ENCODE results near the gene CHMP3.
"Not testable (repeated sequence)": the region's sequence is repeated elsewhere in the genome, so short reads cannot be mapped to it uniquely, and the experiment has no call there.

Gene CHMP3

GRCh38 chr2:86498468-86499260 lies 64.6 kb downstream of the CHMP3 start:
- H3K4me3 Mint-ChIP-seq = no peak overlapping the region
- peaks cover 14% of the 10 kb centered on the region for H3K9me3 Mint-ChIP-seq
- H3K27me3 Mint-ChIP-seq = no peaks in the 10 kb centered on the region
- no peak overlapping the region for H3K27ac Mint-ChIP-seq
- peaks cover 36% of the 10 kb centered on the region for H3K4me1 Mint-ChIP-seq
- peaks cover 86% of the 10 kb centered on the region for H3K36me3 Mint-ChIP-seq

GRCh38 chr2:86496391-86496790 lies 66.9 kb downstream of the CHMP3 start:
- H3K27me3 Mint-ChIP-seq, H3K4me3 Mint-ChIP-seq, H3K27ac Mint-ChIP-seq: not testable (repeated sequence)
- H3K4me1 Mint-ChIP-seq = peaks cover 40% of the 10 kb centered on the region
- peaks cover 14% of the 10 kb centered on the region for H3K9me3 Mint-ChIP-seq
- H3K36me3 Mint-ChIP-seq = peaks cover 77% of the 10 kb centered on the region

- Mint-ChIP-seq H3K27ac (no peak overlapping the region), H3K4me3 (no peak overlapping the region), H3K36me3 (peaks cover 53% of the 10 kb centered on the region), H3K9me3 (peaks cover 8% of the 10 kb centered on the region), H3K4me1 (peaks cover 34% of the 10 kb centered on the region), H3K27me3 (no peaks in the 10 kb centered on the region)
These were observed 71.2 kb downstream of the CHMP3 start for GRCh38 chr2:86492048-86492453.

DNA sequence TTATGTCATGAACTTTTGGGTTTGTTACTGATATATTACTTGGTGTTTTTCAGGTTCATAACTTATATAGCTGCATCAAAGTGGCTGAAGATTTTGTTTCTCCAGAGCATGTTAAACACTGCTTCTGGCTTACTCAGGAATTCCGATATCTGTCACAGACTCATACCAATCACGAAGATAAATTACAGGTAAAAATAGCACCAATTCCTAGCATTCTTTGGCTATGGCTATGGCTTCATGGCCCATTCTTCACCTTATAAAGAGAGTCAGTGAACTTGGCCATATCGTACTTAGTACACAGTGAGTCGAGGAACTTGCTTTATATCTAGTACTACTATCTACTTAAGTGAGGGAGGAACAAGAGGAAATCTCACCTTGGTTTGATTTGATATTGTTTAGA lies 72.2 kb downstream of the CHMP3 start:
- Mint-ChIP-seq H3K27me3 (no peaks in the 10 kb centered on the region), H3K27ac (peak overlapping the region; percentile 48), H3K36me3 (peaks cover 46% of the 10 kb centered on the region)

DNA sequence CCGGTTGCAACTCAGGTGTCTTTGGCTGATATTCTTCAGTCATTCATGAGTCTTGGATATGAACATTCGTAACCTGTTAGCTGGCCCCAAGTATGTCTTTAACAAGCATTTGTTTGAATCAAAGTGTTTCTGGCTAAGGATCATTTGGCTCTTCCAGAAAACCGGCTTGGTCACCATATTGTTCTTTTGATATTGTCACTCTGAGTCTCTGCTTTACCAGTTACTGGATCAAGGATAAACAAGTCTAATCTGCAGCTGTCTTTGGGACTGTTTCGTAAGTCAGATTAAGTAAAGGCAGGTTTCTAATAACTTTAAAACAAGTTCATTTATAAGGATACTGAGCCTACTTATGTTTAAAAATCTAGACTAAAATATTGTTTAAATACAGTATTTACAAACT lies 73.0 kb downstream of the CHMP3 start:
- no peaks in the 10 kb centered on the region for H3K27me3 Mint-ChIP-seq
- H3K36me3 Mint-ChIP-seq = peaks cover 45% of the 10 kb centered on the region
- H3K9me3 Mint-ChIP-seq = peaks cover under 1% of the 10 kb centered on the region
- no peak overlapping the region for H3K4me3 Mint-ChIP-seq
- H3K4me1 Mint-ChIP-seq = peaks cover 26% of the 10 kb centered on the region
- no peak overlapping the region for H3K27ac Mint-ChIP-seq

More for the DNA sequence above, 72.2 kb downstream of the CHMP3 start:
- peaks cover 25% of the 10 kb centered on the region for H3K4me1 Mint-ChIP-seq
- H3K9me3 Mint-ChIP-seq = peaks cover 8% of the 10 kb centered on the region
- H3K4me3 Mint-ChIP-seq = no peak overlapping the region

- H3K4me1 Mint-ChIP-seq = peaks cover 30% of the 10 kb centered on the region
- no peak overlapping the region for H3K4me3 Mint-ChIP-seq
- peaks cover 43% of the 10 kb centered on the region for H3K36me3 Mint-ChIP-seq
- no peak overlapping the region for H3K27ac Mint-ChIP-seq
- no peaks in the 10 kb centered on the region for H3K9me3 Mint-ChIP-seq
- H3K27me3 Mint-ChIP-seq = no peaks in the 10 kb centered on the region
These were observed 73.7 kb downstream of the CHMP3 start for GRCh38 chr2:86489542-86489941.

DNA sequence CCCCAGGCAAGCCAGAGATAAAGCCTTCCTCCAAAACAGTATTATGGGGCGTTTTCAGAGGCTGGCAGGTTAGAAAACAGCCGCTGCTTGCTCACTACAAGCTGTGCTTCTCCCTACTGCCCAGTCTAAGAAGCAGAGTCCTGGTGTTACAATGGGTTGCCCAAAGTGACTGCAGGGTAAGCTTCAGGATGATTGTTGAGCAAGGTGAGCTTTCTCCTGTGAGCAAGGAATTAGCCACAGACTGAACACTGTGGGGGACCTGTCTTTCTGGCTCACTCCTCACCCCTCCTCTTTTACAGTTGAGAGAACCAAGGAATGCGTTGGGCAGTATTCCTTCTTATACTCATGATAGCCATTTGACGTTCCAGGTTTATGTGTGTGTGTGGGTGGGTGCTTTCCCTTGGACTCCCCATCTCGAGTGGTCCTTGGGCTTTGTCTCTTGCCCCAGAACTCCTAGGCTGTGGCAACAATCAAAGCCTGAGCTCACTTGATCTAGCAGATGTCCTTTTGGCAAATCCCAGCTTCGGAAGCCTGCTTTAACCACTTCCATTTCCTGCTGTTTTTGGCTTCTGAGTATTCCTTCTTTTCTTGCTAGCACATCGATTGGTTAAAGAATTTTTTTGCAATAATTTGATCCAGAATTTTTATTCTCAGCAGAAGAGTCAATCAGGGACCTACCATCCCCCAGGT lies 74.5 kb downstream of the CHMP3 start:
- no peaks in the 10 kb centered on the region for H3K9me3 Mint-ChIP-seq
- H3K4me3 Mint-ChIP-seq = no peak overlapping the region
- H3K27me3 Mint-ChIP-seq = no peaks in the 10 kb centered on the region
- peaks cover 26% of the 10 kb centered on the region for H3K4me1 Mint-ChIP-seq
- H3K36me3 Mint-ChIP-seq = peaks cover 39% of the 10 kb centered on the region
- peak overlapping the region; percentile 69 for H3K27ac Mint-ChIP-seq

DNA sequence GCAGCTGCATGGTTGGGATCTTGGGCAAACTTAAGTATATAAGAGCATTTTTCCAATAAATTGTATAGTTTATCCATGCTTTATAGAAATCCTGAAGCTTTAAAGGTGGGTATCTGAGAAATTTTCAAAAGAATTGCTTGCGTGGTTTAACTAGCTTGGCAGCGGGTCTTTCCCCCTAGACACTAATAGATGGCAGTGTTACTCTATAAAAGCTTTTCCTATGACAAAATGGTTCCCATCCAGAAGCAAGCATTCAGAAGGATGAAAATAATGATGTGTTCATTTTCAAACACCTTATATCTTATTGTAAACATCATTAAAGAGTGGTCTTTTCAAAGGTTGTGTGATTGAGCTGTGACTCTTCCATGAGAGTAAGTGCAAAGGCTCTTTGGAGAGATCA lies 76.2 kb downstream of the CHMP3 start:
- H3K9me3 Mint-ChIP-seq = no peaks in the 10 kb centered on the region
- peaks cover 39% of the 10 kb centered on the region for H3K36me3 Mint-ChIP-seq
- no peaks in the 10 kb centered on the region for H3K27me3 Mint-ChIP-seq
- peaks cover 32% of the 10 kb centered on the region for H3K4me1 Mint-ChIP-seq
- no peak overlapping the region for H3K4me3 Mint-ChIP-seq
- H3K27ac Mint-ChIP-seq = no peak overlapping the region

GRCh38 chr2:86485802-86486201 lies 77.4 kb downstream of the CHMP3 start:
- Mint-ChIP-seq H3K36me3 (peaks cover 37% of the 10 kb centered on the region), H3K27me3 (no peaks in the 10 kb centered on the region), H3K27ac (peak overlapping the region; percentile 71), H3K9me3 (no peaks in the 10 kb centered on the region), H3K4me3 (no peak overlapping the region), H3K4me1 (peaks cover 35% of the 10 kb centered on the region)

DNA sequence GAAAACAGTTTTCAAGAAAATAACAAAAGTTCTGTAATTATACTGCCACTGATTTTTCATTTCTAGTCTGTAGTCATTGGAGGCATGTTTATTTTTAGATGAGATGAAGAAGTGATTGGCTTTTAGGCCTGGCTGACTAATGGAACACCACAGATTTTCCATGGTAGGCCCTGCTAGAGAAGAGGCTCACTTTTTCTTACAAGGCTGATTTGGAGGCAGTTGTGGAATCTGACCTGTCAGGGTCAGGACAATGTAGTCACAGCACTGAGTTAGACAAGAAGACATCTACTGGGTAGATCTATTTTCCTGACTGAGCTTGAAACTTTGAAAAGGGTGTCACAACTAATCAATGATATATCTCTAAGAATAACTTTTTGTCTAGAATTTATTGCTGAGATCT lies 78.1 kb downstream of the CHMP3 start:
- Mint-ChIP-seq H3K4me3 (peak overlapping the region; percentile 34), H3K27ac (peak overlapping the region; percentile 71), H3K9me3 (no peaks in the 10 kb centered on the region), H3K4me1 (peaks cover 37% of the 10 kb centered on the region), H3K27me3 (no peaks in the 10 kb centered on the region), H3K36me3 (peaks cover 37% of the 10 kb centered on the region)

DNA sequence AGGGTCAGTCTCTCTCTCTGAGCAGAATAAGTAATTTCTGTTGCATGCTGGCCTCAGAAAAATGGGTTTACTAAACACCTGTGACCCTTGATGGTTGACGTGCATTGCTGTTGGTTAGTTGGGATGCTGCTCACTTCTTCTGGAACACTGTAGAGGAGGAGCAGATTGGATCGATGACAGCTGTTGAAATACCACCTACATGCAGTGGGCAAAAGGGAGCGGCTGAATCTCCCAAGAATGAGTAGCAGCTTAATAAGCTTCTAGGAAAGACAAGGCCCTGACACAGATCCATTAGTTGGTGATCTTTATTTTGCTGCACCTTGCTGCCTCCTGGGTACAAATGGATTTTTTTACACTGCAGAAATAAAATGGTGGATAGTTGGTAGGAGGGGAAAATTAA lies 78.9 kb downstream of the CHMP3 start:
- peak overlapping the region; percentile 71 for H3K27ac Mint-ChIP-seq
- H3K36me3 Mint-ChIP-seq = peaks cover 35% of the 10 kb centered on the region
- no peak overlapping the region for H3K4me3 Mint-ChIP-seq
- H3K27me3 Mint-ChIP-seq = no peaks in the 10 kb centered on the region
- no peaks in the 10 kb centered on the region for H3K9me3 Mint-ChIP-seq
- peaks cover 37% of the 10 kb centered on the region for H3K4me1 Mint-ChIP-seq

DNA sequence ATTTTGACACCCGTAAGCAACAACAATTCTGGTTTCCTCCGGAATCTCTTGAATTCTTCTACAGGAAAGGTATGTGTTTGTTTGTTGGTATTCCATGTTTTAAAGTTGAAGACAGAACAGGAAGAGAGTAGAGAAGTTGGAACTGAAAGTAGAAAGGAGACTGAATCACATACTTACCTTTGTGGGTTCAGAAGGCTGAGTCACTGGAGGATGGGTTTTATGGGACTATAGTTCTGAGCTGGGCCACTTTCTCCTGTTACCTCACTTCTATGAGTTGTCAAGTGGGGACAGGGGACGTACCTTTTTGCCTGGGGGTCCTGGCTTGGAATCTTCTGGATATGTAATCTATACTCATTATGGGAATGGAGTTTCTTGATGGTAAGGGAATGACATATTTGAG lies 81.2 kb downstream of the CHMP3 start:
- Mint-ChIP-seq H3K27me3 (no peaks in the 10 kb centered on the region), H3K9me3 (no peaks in the 10 kb centered on the region), H3K4me1 (peaks cover 42% of the 10 kb centered on the region), H3K36me3 (peaks cover 40% of the 10 kb centered on the region), H3K4me3 (peak overlapping the region; percentile 19), H3K27ac (peak overlapping the region; percentile 89)

DNA sequence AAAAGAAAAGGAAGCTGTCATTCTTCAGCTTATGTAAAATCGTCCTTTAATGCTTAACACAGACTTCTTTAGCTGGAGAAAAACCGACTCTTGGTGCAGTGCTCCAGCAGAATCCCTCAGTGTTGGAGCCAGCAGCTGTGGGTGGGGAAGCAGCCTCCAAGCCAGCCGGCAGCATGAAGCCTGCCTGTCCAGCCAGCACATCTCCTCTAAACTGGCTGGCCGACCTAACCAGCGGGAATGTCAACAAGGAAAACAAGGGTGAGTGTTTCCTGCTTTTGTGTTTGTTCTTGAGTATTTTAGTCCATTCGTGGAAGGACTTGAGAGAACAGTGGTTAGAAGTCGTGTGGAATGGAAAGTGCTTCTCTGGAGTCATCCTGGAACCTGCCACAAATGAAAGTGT lies 83.1 kb downstream of the CHMP3 start:
- Mint-ChIP-seq H3K36me3 (peaks cover 36% of the 10 kb centered on the region), H3K27ac (peak overlapping the region; percentile 64), H3K9me3 (no peaks in the 10 kb centered on the region), H3K4me1 (peaks cover 41% of the 10 kb centered on the region), H3K4me3 (no peak overlapping the region), H3K27me3 (no peaks in the 10 kb centered on the region)

DNA sequence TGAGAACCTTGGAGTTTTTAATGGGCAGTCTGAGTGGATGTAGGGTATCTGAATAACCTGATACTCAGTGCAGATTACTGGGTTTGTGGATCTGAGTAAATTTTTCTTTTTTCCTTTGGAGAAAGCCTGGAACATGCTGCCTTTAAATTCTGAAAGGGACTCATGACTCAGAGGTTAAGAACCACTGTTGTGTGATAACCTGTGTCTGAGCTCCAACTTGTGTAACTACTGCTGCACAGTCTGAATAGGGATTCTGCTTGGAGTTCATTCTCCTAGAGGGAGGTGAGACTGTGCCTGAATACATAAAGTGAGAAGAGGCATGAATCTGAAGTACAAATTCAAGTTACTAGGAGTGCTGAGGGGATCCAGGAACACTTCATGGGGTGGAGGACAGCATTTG lies 85.9 kb downstream of the CHMP3 start:
- no peaks in the 10 kb centered on the region for H3K27me3 Mint-ChIP-seq
- H3K4me3 Mint-ChIP-seq = no peak overlapping the region
- H3K36me3 Mint-ChIP-seq = peaks cover 31% of the 10 kb centered on the region
- peaks cover 46% of the 10 kb centered on the region for H3K4me1 Mint-ChIP-seq
- H3K9me3 Mint-ChIP-seq = no peaks in the 10 kb centered on the region
- H3K27ac Mint-ChIP-seq = peak overlapping the region; percentile 24

- H3K4me1 Mint-ChIP-seq = peaks cover 46% of the 10 kb centered on the region
- H3K36me3 Mint-ChIP-seq = peaks cover 31% of the 10 kb centered on the region
- H3K27ac Mint-ChIP-seq = peak overlapping the region; percentile 48
- H3K9me3 Mint-ChIP-seq = no peaks in the 10 kb centered on the region
- no peak overlapping the region for H3K4me3 Mint-ChIP-seq
- no peaks in the 10 kb centered on the region for H3K27me3 Mint-ChIP-seq
These were observed 86.3 kb downstream of the CHMP3 start for GRCh38 chr2:86476918-86477317.

DNA sequence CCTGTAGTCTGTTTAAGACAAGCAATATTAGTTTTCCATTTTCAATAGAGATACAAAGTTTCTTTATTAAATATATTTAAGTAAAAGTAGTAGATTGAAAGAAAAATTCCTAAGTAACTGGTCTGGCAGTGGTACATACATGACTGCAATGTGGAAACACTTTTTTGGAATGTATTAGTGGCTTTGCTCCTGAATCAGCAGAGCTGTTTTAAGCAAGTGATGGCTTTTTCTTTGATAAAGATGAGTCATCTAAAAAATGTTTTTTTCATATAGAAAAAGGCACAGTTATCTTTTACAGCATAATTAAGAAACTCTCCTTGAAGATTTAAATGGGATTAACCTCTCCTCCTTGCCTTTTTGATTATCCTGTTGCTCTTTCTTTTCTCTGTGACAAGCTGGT lies 87.2 kb downstream of the CHMP3 start:
- Mint-ChIP-seq H3K27ac (peak overlapping the region; percentile 48), H3K4me1 (peaks cover 49% of the 10 kb centered on the region), H3K36me3 (peaks cover 32% of the 10 kb centered on the region), H3K4me3 (no peak overlapping the region), H3K27me3 (no peaks in the 10 kb centered on the region), H3K9me3 (no peaks in the 10 kb centered on the region)
